ENCODE measurements around the gene IL36RN. TPM values are rescaled to one million over a fixed set of nuclear protein-coding genes. Genes with fewer than 3 reads are reported as not detected.

IL36RN gene
- total RNA-seq, 3 donors from 2014 or later, result not detected

DNA sequence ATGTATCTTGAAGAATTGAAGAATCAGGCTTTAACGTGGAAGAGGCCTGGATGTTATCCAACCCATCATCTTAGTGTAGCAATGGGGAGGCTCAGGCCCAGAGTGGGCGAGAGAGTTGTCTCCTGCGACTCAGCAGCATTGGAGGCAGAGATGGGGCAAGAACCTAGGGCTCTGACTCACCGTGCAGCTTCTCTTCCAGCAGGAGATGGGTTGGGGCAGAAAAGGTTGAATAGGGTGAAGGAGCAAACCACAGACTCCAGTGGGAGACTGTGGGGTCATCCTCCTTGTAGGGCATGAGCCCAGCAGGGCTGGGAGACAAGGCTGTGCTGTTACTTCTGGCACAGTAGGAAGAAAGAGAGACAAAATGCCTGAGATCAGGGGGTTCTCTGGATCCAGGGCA is 1.4 kb downstream of the IL36RN start:
- no peaks in the 10 kb centered on the region for H3K36me3 ChIP-seq
- H3K4me3 ChIP-seq, result no peak overlapping the region
- H3K9me3 ChIP-seq, result peaks cover 0 to 2% of the 10 kb centered on the region in 2 donors
- H3K27ac ChIP-seq, result no peak overlapping the region
- intact Hi-C loops (cut with DNase I; ENCODE audit: low total_unique reads), result loop anchor here (10.0 kb wide), 1 partner anchor 1896 kb away; no protein-coding TSS in a partner anchor
- H3K4me1 ChIP-seq, result no peaks in the 10 kb centered on the region
- TF ChIP-seq POLR2AphosphoS5 (IDR thresholded peaks at IDR 0.05) (no peak), POLR2A (IDR thresholded peaks at IDR 0.05) (no peak)
- TF ChIP-seq, protein P1, sequence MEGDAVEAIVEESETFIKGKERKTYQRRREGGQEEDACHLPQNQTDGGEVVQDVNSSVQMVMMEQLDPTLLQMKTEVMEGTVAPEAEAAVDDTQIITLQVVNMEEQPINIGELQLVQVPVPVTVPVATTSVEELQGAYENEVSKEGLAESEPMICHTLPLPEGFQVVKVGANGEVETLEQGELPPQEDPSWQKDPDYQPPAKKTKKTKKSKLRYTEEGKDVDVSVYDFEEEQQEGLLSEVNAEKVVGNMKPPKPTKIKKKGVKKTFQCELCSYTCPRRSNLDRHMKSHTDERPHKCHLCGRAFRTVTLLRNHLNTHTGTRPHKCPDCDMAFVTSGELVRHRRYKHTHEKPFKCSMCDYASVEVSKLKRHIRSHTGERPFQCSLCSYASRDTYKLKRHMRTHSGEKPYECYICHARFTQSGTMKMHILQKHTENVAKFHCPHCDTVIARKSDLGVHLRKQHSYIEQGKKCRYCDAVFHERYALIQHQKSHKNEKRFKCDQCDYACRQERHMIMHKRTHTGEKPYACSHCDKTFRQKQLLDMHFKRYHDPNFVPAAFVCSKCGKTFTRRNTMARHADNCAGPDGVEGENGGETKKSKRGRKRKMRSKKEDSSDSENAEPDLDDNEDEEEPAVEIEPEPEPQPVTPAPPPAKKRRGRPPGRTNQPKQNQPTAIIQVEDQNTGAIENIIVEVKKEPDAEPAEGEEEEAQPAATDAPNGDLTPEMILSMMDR (IDR thresholded peaks at IDR 0.05), result no peak
- no peaks in the 10 kb centered on the region for H3K27me3 ChIP-seq
- no peak for DNase-seq (ENCODE audit: low spot score in 2 of 2)

DNA sequence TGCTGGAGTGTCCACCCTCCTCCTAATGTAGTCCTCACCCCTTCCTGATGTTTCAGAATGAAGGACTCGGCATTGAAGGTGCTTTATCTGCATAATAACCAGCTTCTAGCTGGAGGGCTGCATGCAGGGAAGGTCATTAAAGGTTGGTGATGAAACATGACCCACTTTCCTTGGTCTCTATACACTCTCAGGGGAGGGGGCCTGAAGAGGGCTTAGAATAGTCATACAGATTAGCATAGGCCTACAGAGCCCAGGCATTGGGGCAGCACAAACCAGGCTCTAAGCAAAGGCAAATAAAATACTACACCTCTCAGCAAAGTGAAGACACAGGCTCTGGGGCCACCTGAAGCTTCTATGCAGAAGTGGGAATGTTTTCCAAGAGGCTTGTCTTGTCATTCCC is 1.8 kb downstream of the IL36RN start:
- TF ChIP-seq POLR2A (IDR thresholded peaks at IDR 0.05) (no peak), POLR2AphosphoS5 (IDR thresholded peaks at IDR 0.05) (no peak)
- TF ChIP-seq, protein P1 (IDR thresholded peaks at IDR 0.05), result no peak
- intact Hi-C loops (cut with DNase I; ENCODE audit: low total_unique reads), result loop anchor here (10.0 kb wide), 1 partner anchor 1896 kb away; no protein-coding TSS in a partner anchor
- no peaks in the 10 kb centered on the region for H3K9me3 ChIP-seq
- no peak overlapping the region for H3K4me3 ChIP-seq
- no peaks in the 10 kb centered on the region for H3K4me1 ChIP-seq
- no peak overlapping the region for H3K27ac ChIP-seq
- no peak for DNase-seq (ENCODE audit: low spot score in 2 of 2)
- H3K36me3 ChIP-seq, result no peaks in the 10 kb centered on the region
- H3K27me3 ChIP-seq, result no peaks in the 10 kb centered on the region

DNA sequence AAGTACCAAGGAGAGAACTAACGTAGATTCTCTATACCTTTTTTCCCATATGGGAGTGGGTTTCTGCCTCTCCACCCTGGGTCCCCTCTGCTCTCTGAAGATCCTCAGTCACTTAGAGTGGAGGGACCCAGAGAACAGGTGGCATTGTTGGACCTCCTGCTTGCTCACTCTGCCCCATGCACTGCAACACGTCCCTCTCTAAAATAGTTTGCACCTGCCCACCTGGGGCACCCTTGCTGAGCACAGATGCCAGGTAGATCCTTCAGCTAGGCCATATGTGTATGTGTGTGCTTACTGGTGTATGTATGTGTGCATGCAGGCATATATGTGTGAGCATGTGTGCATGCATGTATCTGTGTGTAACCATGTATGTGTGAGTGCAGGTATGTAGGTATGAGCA is 2.2 kb downstream of the IL36RN start:
- Histone ChIP-seq H3K27me3 (no peaks in the 10 kb centered on the region), H3K36me3 (no peaks in the 10 kb centered on the region), H3K9me3 (no peaks in the 10 kb centered on the region), H3K4me3 (no peak overlapping the region), H3K4me1 (no peaks in the 10 kb centered on the region), H3K27ac (no peak overlapping the region)
- intact Hi-C loops (cut with DNase I; ENCODE audit: low total_unique reads), result loop anchor here (10.0 kb wide), 1 partner anchor 1896 kb away; no protein-coding TSS in a partner anchor
- no peak for DNase-seq (ENCODE audit: low spot score in 2 of 2)
- TF ChIP-seq POLR2AphosphoS5 (IDR thresholded peaks at IDR 0.05) (no peak), POLR2A (IDR thresholded peaks at IDR 0.05) (no peak)
- TF ChIP-seq, protein P1 (IDR thresholded peaks at IDR 0.05), result no peak

DNA sequence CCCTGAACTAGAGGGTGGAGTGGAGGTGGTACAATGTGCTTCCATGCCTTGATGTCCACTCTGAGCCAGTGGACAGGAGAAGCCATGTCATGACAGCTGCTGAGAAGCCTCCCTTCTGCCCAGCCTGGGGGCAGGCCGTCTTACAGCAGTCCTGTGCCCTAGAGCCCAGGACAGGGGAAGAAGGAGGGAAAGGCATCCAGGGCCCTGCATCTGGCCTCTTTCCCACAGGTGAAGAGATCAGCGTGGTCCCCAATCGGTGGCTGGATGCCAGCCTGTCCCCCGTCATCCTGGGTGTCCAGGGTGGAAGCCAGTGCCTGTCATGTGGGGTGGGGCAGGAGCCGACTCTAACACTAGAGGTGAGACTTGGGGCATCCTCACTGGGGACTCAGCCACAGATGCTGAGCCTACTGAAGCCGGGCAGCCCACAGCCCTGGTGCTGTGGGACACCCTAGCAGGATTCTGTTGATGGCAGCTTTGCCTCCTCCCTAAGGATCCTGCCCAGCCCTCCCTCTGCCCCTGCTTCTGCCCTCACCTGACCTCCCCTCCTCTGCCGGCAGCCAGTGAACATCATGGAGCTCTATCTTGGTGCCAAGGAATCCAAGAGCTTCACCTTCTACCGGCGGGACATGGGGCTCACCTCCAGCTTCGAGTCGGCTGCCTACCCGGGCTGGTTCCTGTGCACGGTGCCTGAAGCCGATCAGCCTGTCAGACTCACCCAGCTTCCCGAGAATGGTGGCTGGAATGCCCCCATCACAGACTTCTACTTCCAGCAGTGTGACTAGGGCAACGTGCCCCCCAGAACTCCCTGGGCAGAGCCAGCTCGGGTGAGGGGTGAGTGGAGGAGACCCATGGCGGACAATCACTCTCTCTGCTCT is 3.1 kb downstream of the IL36RN start:
- DNase-seq (ENCODE audit: low spot score in 2 of 2), result no peak
- no peak overlapping the region for H3K4me3 ChIP-seq
- no peak overlapping the region for H3K27ac ChIP-seq
- H3K36me3 ChIP-seq, result no peaks in the 10 kb centered on the region
- H3K4me1 ChIP-seq, result no peaks in the 10 kb centered on the region
- TF ChIP-seq, protein P1 (IDR thresholded peaks at IDR 0.05), result no peak
- TF ChIP-seq POLR2AphosphoS5 (IDR thresholded peaks at IDR 0.05) (no peak), POLR2A (IDR thresholded peaks at IDR 0.05) (no peak)
- intact Hi-C loops (cut with DNase I; ENCODE audit: low total_unique reads), result loop anchor here (10.0 kb wide), 1 partner anchor 1897 kb away; no protein-coding TSS in a partner anchor
- no peaks in the 10 kb centered on the region for H3K27me3 ChIP-seq
- no peaks in the 10 kb centered on the region for H3K9me3 ChIP-seq

DNA sequence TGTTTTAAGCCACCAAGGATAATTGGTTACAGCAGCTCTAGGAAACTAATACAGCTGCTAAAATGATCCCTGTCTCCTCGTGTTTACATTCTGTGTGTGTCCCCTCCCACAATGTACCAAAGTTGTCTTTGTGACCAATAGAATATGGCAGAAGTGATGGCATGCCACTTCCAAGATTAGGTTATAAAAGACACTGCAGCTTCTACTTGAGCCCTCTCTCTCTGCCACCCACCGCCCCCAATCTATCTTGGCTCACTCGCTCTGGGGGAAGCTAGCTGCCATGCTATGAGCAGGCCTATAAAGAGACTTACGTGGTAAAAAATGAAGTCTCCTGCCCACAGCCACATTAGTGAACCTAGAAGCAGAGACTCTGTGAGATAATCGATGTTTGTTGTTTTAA is 5.3 kb downstream of the IL36RN start:
- TF ChIP-seq, protein P1 (IDR thresholded peaks at IDR 0.05), result no peak
- TF ChIP-seq POLR2AphosphoS5 (IDR thresholded peaks at IDR 0.05) (no peak), POLR2A (IDR thresholded peaks at IDR 0.05) (no peak)
- no peaks in the 10 kb centered on the region for H3K4me1 ChIP-seq
- H3K27ac ChIP-seq, result no peak overlapping the region
- H3K36me3 ChIP-seq, result no peaks in the 10 kb centered on the region
- H3K27me3 ChIP-seq, result no peaks in the 10 kb centered on the region
- H3K9me3 ChIP-seq, result no peaks in the 10 kb centered on the region
- H3K4me3 ChIP-seq, result no peak overlapping the region
- DNase-seq (ENCODE audit: low spot score in 2 of 2), result no peak
- intact Hi-C loops (cut with DNase I; ENCODE audit: low total_unique reads), result loop anchor here (10.0 kb wide), 1 partner anchor 1899 kb away; no protein-coding TSS in a partner anchor

Data from breast epithelium (tissue), 4 donors.